Measurements from ENCODE around the gene SUFU. TPM values are rescaled to one million over a fixed set of nuclear protein-coding genes. Genes with fewer than 3 reads are reported as not detected.

Gene SUFU
- total and polyA plus RNA-seq, 2 of the 8 experiments (the other 6 are each of a cell fraction or from before 2014, with no cell fraction given), result 7.0 to 10.8 TPM

DNA sequence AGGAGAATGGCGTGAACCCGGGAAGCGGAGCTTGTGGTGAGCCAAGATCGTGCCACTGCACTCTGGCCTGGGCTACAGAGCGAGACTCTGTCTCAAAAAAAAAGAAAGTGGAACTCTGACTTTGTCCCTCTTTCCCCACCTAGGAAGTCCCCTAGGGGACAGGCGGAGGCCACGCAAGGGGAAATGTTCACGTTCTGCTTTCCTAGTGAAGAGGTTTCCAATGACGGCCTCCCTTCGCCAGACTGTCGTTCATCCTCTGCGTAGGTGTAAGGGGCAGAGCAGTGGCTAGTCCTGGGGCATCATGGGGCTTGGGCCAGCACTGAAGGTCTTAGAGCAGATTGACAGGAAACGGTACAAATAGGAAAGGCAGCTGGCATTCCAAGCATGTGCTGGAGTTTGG lies 30.6 kb downstream of the SUFU start (continued):
- TF ChIP-seq CHD7 (IDR thresholded peaks at IDR 0.05; ENCODE audit: insufficient replicate concordance, low read length) (no peak), SAP30 (IDR thresholded peaks at IDR 0.05; ENCODE audit: insufficient read depth, insufficient replicate concordance, low read length) (no peak), BRCA1 (IDR thresholded peaks at IDR 0.05; ENCODE audit: low read depth, low read length) (no peak), CHD1 (IDR thresholded peaks at IDR 0.05; ENCODE audit: low read depth, low read length) (no peak), CHD2 (IDR thresholded peaks at IDR 0.05; ENCODE audit: low read length) (no peak), SP2 (IDR thresholded peaks at IDR 0.05; ENCODE audit: low read length) (no peak), SRF (IDR thresholded peaks at IDR 0.05; ENCODE audit: low read depth, low read length) (no peak), RXRA (IDR thresholded peaks at IDR 0.05; ENCODE audit: insufficient read depth, low read depth, low read length) (no peak), CBX8 (IDR thresholded peaks at IDR 0.05; ENCODE audit: borderline replicate concordance, low read depth, low read length) (no peak), CTCF (IDR thresholded peaks at IDR 0.05; ENCODE audit: control extremely low read depth in 1 of 3, insufficient read depth in 1 of 3, low read depth in 1 of 3, low read length in 3 of 3) (no peak)

Data from H1 (cell line).